GM08714 (cell line): ENCODE results near the gene EVI5.
"Not testable (repeated sequence)": the region's sequence is repeated elsewhere in the genome, so short reads cannot be mapped to it uniquely, and the experiment has no call there.

Experiments used
- H3K4me3 ChIP-seq: fragments of 200-500 bp; sonication (Bioruptor generic); 2 replicates; pipeline ENCODE4 v1.5.1; 2014; ENCODE audit warnings: mild to moderate bottlenecking, low read length, inconsistent platforms
- ZNF274 ChIP-seq: IDR thresholded peaks from 2 replicates; pipeline ENCODE4 v1.6.1; 2012; ENCODE audit warnings: mild to moderate bottlenecking, low read depth, low read length

EVI5 gene

GRCh38 chr1:92701147-92701546, 83.8 kb downstream of the EVI5 start:
- no peak for TF ChIP-seq ZNF274
- no peak overlapping the region for H3K4me3 ChIP-seq

- no peak overlapping the region for H3K4me3 ChIP-seq
- no peak for TF ChIP-seq ZNF274
Observed at GRCh38 chr1:92698932-92699331, 86.0 kb downstream of the EVI5 start.

GRCh38 chr1:92695104-92695503, 89.8 kb downstream of the EVI5 start:
- no peak for TF ChIP-seq ZNF274
- H3K4me3 ChIP-seq: no peak overlapping the region

- no peak for TF ChIP-seq ZNF274
Observed at GRCh38 chr1:92691925-92692324, 93.0 kb downstream of the EVI5 start.

GRCh38 chr1:92690212-92690906, 94.5 kb downstream of the EVI5 start:
- no peak for TF ChIP-seq ZNF274
- no peak overlapping the region for H3K4me3 ChIP-seq

More at GRCh38 chr1:92691925-92692324, 93.0 kb downstream of the EVI5 start:
- no peak overlapping the region for H3K4me3 ChIP-seq

GRCh38 chr1:92679980-92680379, 104.9 kb downstream of the EVI5 start:
- TF ChIP-seq ZNF274: no peak
- H3K4me3 ChIP-seq: no peak overlapping the region

GRCh38 chr1:92663775-92664174, 121.1 kb downstream of the EVI5 start:
- TF ChIP-seq ZNF274: no peak
- H3K4me3 ChIP-seq: no peak overlapping the region

- H3K4me3 ChIP-seq: no peak overlapping the region
- no peak for TF ChIP-seq ZNF274
Observed at GRCh38 chr1:92662048-92662447, 122.9 kb downstream of the EVI5 start.

- H3K4me3 ChIP-seq: no peak overlapping the region
Observed at GRCh38 chr1:92657701-92658100, 127.2 kb downstream of the EVI5 start.

GRCh38 chr1:92655197-92655801, 129.6 kb downstream of the EVI5 start:
- no peak for TF ChIP-seq ZNF274
- H3K4me3 ChIP-seq: no peak overlapping the region

More at GRCh38 chr1:92657701-92658100, 127.2 kb downstream of the EVI5 start:
- TF ChIP-seq ZNF274: no peak

- no peak for TF ChIP-seq ZNF274
- no peak overlapping the region for H3K4me3 ChIP-seq
Observed at GRCh38 chr1:92653605-92654381, 131.1 kb downstream of the EVI5 start.

- not testable (repeated sequence) for H3K4me3 ChIP-seq
Observed at GRCh38 chr1:92640686-92641085, 144.2 kb downstream of the EVI5 start.

- H3K4me3 ChIP-seq: no peak overlapping the region
- TF ChIP-seq ZNF274: no peak
Observed at GRCh38 chr1:92638498-92638897, 146.4 kb downstream of the EVI5 start.

- H3K4me3 ChIP-seq: not testable (repeated sequence)
Observed at GRCh38 chr1:92635203-92635602, 149.7 kb downstream of the EVI5 start.

- H3K4me3 ChIP-seq: no peak overlapping the region
- no peak for TF ChIP-seq ZNF274
Observed at GRCh38 chr1:92623187-92623778, 161.6 kb downstream of the EVI5 start.
